ENCODE results near the gene ZFAND2A. TPM values are rescaled to one million over a fixed set of nuclear protein-coding genes. Genes with fewer than 3 reads are reported as not detected.

The ZFAND2A gene
- total RNA-seq, 2 donors from 2014 or later = 62.2 to 71.3 TPM

DNA sequence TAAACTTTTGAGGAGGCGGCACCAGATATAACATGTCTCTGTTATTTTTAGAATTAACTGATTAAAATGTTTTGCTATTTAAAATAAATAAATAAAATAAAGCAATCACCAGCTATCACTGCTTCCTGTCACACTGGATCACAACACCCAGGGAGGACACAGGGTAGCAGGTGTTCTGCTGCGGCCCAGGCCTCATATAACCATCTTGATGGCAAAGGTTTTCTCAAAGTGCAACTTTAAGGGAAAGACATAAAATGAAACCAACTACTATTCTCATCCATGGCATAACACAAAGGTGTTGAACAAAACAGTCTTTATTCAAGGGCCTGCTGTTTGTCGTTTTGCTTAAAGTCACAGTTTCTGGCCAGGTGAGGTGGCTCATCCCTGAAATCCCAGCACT, 48.8 kb downstream of the ZFAND2A start:
- Mint-ChIP-seq H3K4me3 (no peak overlapping the region), H3K27me3 (ENCODE audit: low read depth) (no peaks in the 10 kb centered on the region), H3K27ac (no peak overlapping the region), H3K9me3 (peaks cover 0 to 6% of the 10 kb centered on the region in 2 donors), H3K4me1 (ENCODE audit: low read depth) (peaks cover under 1% of the 10 kb centered on the region), H3K36me3 (ENCODE audit: insufficient read depth in 2 of 2) (peaks cover 1 to 3% of the 10 kb centered on the region in 2 donors)
- ATAC-seq (replicated peaks in 1 of 2) (no peak), DNase-seq (no peak)

DNA sequence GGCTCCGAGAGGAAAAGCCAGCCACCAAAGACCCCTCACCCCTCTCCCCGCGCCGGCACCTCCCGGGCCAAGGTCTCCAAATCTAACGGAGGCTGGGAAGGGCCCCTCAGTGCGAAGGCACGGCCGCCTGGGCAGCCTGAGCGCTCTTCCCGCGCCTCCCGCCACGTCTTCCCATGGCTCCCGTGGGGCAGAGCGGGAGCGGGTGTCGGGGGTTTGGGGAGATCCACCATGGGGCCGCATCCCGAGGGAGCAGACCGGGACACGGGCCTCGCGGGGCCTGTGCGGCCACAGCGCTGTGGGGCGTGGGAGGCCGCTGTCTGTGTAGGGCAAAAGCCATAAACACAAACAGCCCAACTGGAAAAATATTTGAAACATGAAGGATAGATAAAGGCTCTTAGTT, 49.6 kb downstream of the ZFAND2A start:
- ATAC-seq (replicated peaks in 1 of 2) = no peak
- H3K36me3 Mint-ChIP-seq (ENCODE audit: insufficient read depth in 2 of 2) = peaks cover 0 to 1% of the 10 kb centered on the region in 2 donors
- no peak overlapping the region for H3K4me3 Mint-ChIP-seq
- H3K9me3 Mint-ChIP-seq = no peaks in the 10 kb centered on the region
- DNase-seq = no peak
- peaks cover 8% of the 10 kb centered on the region for H3K4me1 Mint-ChIP-seq (ENCODE audit: low read depth)
- H3K27ac Mint-ChIP-seq = no peak overlapping the region
- H3K27me3 Mint-ChIP-seq (ENCODE audit: low read depth) = no peaks in the 10 kb centered on the region

DNA sequence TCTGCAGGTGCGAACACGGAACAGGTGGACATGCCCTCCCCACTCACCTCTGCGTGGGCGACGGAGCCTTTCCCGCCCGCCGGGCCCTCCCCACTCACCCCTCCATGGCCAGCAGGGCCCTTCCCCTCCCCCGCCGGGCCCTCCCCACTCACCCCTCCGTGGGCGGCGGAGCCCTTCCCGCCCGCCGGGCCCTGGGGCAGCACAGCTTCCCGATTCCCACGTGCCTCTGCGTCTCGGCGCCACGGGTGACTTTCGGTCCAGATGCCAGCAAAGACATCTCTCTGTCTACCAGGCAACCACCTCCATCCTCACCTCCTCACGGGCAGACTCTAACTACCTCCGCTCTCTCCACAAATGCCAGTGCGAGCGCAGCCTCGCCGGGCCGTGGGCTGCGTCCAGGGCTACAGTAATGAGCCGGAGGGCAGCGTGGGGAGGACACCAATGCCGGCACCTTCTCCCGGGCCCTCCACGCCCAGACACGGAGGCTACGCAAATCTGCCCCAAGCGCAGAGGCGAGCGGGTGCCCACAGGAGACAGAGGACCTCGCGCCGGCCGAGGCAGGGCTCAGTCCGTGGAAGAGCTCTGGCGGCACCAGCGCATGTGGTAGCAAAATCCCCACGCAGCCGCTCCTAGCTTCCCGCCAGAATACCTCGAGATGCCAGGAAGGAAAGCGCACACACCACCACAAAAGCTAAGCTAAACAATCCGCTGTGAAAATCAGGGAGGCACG, 50.2 kb downstream of the ZFAND2A start:
- Mint-ChIP-seq H3K9me3 (no peaks in the 10 kb centered on the region), H3K36me3 (ENCODE audit: insufficient read depth in 2 of 2) (no peaks in the 10 kb centered on the region), H3K4me3 (no peak overlapping the region), H3K4me1 (ENCODE audit: low read depth) (peaks cover 15% of the 10 kb centered on the region), H3K27ac (no peak overlapping the region), H3K27me3 (ENCODE audit: low read depth) (no peaks in the 10 kb centered on the region)
- DNase-seq = no peak
- no peak for ATAC-seq (replicated peaks in 1 of 2)

DNA sequence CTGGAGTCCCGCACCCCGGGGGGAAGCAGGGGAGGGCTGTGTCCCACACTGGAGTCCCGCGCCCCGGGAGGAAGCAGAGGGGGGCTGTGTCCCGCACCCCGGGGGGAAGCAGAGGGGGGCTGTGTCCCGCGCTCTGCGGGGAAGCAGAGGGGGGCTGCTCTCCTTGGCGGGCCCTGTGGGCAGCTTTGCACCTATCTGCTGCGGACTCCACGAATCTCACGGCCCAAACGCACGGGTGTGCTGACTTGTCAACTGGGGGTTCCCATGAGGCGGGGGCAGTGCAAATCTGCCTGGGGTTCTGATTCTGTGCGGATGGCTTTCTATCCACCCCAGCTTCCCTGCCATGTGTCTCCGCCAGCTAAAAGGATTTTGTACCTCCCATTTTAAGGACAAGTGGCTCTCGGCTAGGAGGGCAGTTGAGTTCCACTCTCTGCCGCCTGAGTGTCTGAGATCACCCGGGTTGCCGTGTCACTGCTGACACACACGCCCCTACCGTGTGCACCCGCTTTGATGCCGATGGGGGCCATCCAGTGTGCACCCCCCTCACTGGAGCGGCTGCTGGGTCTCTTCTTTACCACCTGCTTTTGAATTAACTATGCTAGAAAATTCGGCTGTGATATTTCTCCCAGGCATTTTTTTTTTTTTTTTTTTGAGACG, 51.6 kb downstream of the ZFAND2A start:
- no peak for DNase-seq

DNA sequence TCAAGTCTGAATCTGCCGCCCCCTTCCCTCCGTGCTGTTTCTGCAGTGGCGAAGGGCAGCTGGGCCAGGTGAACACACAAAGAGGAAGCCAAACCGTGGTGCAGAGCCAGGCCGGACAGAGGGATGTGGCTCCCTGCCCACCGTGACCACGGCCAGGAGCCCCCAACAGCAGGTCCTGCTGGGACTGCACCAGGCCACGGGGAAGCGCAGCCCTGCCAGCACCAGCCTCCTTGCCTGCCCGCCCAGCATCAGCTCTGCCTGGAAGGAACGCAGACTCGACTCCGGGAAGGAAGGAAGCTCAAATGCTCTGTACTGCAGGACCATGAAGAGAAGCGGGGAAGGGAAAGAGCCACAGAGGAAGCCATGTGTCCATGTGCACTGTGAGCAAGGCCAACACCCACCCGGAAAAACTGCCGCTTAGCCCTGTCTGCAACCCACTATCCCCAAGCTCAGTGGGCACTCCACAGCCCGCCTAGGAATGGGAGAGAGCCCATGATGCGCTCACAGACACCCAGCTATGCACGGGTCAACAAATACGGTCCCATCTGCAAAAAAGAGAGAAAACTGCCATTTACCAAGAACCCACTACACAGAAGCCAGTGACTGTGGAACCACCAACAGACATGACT, 53.1 kb downstream of the ZFAND2A start:
- ATAC-seq (replicated peaks in 1 of 2) (no peak), DNase-seq (no peak)
- Mint-ChIP-seq H3K27ac (no peak overlapping the region), H3K4me1 (ENCODE audit: low read depth) (peaks cover 39% of the 10 kb centered on the region), H3K4me3 (no peak overlapping the region), H3K27me3 (ENCODE audit: low read depth) (no peaks in the 10 kb centered on the region), H3K36me3 (ENCODE audit: insufficient read depth in 2 of 2) (no peaks in the 10 kb centered on the region), H3K9me3 (no peaks in the 10 kb centered on the region)

More for the DNA sequence above, 51.6 kb downstream of the ZFAND2A start:
- Mint-ChIP-seq H3K4me3 (no peak overlapping the region), H3K27me3 (ENCODE audit: low read depth) (no peaks in the 10 kb centered on the region), H3K4me1 (ENCODE audit: low read depth) (peaks cover 28% of the 10 kb centered on the region), H3K27ac (no peak overlapping the region), H3K9me3 (no peaks in the 10 kb centered on the region), H3K36me3 (ENCODE audit: insufficient read depth in 2 of 2) (no peaks in the 10 kb centered on the region)
- ATAC-seq (replicated peaks in 1 of 2) = no peak

DNA sequence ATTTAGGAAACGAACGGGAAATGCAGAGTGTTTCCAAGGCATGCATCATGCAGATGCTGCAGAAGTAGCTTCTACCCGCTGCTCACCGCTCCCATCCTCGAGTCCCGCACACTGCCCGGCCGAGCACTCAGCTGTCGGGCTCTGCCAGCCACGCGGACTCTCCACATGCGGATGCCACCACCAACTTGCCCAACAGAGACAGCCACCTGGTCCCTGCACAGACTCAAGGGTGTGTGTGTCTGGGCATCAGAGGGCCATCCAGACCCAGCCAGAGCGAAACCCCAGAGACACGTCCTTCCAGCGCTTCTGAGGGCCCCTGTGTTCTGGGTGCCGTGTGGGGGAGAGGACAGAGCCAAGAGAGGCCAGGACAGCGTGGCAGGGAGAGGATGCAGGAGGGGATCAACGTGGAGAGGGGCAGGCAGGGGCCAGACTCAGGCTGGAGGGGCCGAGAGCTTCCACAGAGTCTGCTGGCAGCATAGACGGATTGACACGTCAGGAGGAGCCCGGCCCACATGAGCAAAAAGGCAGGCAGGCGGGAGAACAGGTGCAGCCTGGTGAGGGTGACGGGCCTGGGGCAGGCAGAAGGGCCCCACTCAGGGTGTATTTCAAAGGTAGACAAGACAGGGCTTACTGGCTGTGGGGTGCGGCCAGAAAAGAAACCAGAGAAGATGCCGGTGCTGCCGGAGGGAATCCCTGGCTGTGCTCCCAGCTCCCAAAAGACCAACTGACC, 53.8 kb downstream of the ZFAND2A start:
- DNase-seq = no peak
- Mint-ChIP-seq H3K36me3 (ENCODE audit: insufficient read depth in 2 of 2) (no peaks in the 10 kb centered on the region), H3K4me3 (no peak overlapping the region), H3K27ac (no peak overlapping the region), H3K9me3 (no peaks in the 10 kb centered on the region), H3K27me3 (ENCODE audit: low read depth) (no peaks in the 10 kb centered on the region), H3K4me1 (ENCODE audit: low read depth) (peaks cover 39% of the 10 kb centered on the region)
- no peak for ATAC-seq (replicated peaks in 1 of 2)

DNA sequence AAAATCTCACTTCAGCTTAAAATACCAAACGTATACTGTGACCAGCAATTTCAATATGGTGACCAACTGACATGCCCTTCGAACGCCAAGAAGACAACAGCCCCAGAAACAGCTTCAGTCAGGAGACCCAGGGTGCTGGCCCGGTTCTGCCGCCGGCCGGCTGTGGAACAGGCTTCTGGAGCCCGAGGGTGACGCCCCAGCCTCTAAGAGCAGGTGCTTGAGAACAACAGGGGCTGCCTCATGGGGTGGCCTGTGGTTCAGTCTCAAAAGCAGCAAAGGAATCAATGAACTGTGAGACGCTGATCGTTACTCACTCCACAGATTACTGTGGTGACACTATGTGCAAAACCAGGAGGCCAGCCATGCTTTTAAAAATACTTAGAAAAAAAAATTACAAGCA, 54.8 kb downstream of the ZFAND2A start:
- DNase-seq (no peak), ATAC-seq (replicated peaks in 1 of 2) (no peak)
- Mint-ChIP-seq H3K27ac (no peak overlapping the region), H3K36me3 (ENCODE audit: insufficient read depth in 2 of 2) (no peaks in the 10 kb centered on the region), H3K4me3 (no peak overlapping the region), H3K9me3 (no peaks in the 10 kb centered on the region), H3K4me1 (ENCODE audit: low read depth) (peaks cover 39% of the 10 kb centered on the region), H3K27me3 (ENCODE audit: low read depth) (no peaks in the 10 kb centered on the region)

DNA sequence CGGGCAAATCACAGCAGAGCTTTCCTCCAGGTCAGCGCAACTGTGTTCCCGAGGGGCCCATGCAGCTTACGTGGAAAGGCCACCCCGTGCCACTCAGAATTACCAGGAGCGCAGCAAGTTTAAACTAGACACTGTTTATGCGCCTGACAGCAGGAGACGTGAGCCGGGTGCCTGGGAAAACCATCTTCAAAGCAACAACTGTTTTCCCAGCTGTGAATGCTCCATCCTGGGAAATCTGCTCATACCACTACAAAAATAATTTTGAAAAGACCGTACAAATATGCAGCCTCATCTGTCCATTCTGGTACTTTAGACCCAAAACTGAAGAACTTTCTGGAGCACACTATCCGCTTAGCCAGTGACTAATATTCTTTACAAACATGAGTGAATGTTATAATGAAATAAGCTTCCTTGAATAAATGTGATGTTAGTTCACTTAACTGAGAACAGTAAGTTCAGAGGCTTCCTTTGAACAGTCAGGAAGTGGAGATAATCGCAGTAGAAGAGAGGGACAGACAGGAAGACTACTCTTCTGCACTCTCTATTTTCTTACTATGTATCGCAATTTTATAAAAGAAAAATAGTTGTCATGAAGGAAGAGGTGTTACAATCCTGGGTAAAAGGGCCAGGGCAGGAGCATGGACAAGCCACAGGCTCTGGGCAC, 55.3 kb downstream of the ZFAND2A start:
- no peak for DNase-seq
- H3K27ac Mint-ChIP-seq = no peak overlapping the region
- H3K36me3 Mint-ChIP-seq (ENCODE audit: insufficient read depth in 2 of 2) = no peaks in the 10 kb centered on the region
- no peak for ATAC-seq (replicated peaks in 1 of 2)
- no peak overlapping the region for H3K4me3 Mint-ChIP-seq
- H3K27me3 Mint-ChIP-seq (ENCODE audit: low read depth) = no peaks in the 10 kb centered on the region
- peaks cover 39% of the 10 kb centered on the region for H3K4me1 Mint-ChIP-seq (ENCODE audit: low read depth)
- H3K9me3 Mint-ChIP-seq = no peaks in the 10 kb centered on the region

DNA sequence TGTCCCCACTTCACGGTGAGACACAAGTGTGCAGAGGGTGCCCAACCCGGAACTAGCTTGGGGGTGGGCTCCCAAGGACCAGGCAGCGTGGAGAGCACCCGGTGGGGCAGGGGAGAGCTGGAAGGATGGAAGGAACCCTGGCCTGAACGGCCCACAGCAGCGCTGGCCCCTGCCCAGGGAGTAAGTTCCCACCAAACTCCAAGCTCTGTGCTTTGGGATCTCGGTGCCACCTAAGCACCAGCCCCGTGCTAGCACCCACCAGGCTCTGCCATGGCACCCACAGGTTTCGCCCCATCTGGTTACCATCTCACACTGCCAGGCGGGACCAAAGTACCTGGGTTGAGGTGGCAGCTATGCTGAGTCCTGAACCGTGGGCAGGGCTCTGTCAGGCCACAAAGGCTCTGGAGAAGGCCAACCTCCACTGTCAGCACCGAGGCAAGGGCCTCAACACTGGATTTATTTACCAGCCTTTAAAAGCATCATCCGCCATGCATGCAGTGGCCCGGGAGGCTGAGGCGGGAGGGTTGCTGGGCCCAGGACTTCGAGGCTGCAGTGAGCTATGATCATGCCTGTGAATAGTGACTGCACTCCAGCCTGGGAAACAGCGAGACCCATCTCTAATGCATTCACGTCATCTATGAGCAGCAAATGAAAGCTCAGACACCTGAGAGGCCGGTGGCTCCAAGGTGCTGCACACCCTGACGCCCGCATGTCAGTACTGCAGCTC, 56.0 kb downstream of the ZFAND2A start:
- Mint-ChIP-seq H3K27me3 (ENCODE audit: low read depth) (no peaks in the 10 kb centered on the region), H3K4me1 (ENCODE audit: low read depth) (peaks cover 39% of the 10 kb centered on the region), H3K9me3 (no peaks in the 10 kb centered on the region), H3K27ac (no peak overlapping the region), H3K4me3 (peak overlapping the region; percentile 64 to 77), H3K36me3 (ENCODE audit: insufficient read depth in 2 of 2) (no peaks in the 10 kb centered on the region)
- DNase-seq = peak in 1 of 2 donors; percentile 15
- peak; percentile 14 to 26 for ATAC-seq (replicated peaks in 1 of 2)

DNA sequence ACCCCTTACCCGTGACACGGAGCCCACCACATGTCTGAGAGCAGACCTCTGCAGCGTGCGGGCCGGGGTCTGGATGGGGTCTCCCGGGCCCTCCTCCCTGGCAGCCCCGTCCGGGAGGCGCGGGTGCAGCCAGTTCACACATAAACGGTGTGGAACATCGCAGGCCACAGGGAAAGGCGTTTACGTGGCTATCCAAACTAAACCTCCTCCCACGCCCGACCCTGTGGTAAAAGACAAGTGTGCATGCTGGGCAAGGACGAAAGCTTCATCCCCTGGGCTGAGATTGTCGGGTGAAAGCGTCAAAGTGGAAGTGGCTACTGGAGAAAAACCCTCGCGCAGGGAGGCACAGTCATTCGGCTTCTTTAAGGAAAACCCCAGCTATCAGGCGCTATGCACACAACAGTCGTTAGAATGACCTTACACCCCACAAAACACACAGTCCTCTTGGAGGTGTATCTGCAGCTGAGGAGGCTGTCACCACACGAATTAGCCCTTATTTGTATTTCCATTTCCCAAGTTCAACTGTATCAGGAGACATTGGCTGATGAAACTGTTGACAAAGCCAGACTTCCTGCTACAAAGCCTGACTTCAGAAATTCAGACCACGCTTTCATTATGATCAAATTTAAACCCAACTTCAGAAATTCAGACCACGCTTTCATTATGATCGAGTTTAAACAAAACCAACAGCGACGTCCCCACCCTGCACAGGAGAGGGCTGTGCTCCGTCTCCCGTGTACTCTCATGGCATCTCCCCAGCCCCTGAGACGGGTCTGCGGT, 56.8 kb downstream of the ZFAND2A start:
- DNase-seq (peak; percentile 69 to 72), ATAC-seq (replicated peaks in 1 of 2) (peak; percentile 91)
- peaks cover 39% of the 10 kb centered on the region for H3K4me1 Mint-ChIP-seq (ENCODE audit: low read depth)
- peak overlapping the region; percentile 62 for H3K27ac Mint-ChIP-seq
- H3K4me3 Mint-ChIP-seq = peak overlapping the region; percentile 64 to 77
- H3K9me3 Mint-ChIP-seq = no peaks in the 10 kb centered on the region
- H3K27me3 Mint-ChIP-seq (ENCODE audit: low read depth) = no peaks in the 10 kb centered on the region
- H3K36me3 Mint-ChIP-seq (ENCODE audit: insufficient read depth in 2 of 2) = peaks cover 0 to 1% of the 10 kb centered on the region in 2 donors

Measured in activated T-cell treated with anti-CD3 and anti-CD28 coated beads, Interleukin-2, amount 50 U/mL, for 72 hours (primary cell).